Measurements from ENCODE around the gene ARAP1. TPM values are rescaled to one million over a fixed set of nuclear protein-coding genes. Genes with fewer than 3 reads are reported as not detected.
"Not testable (repeated sequence)": the region's sequence is repeated elsewhere in the genome, so short reads cannot be mapped to it uniquely, and the experiment has no call there.

Gene ARAP1
- 55.2 TPM for total RNA-seq
- long read RNA-seq, full-length matches to known transcripts: 34 of 111 reads
- long read RNA-seq, partial matches to known transcripts: 40 of 111 reads
- long read RNA-seq, other reads (novel, unspliced or antisense): 37 of 111 reads

- ATAC-seq: peak; percentile 92
- intact Hi-C loops (cut with DNase I): no loop called here
- DNase-seq (ENCODE audit: missing footprints): peak; percentile 91
Measured at GRCh38 chr11:72752088-72752914, at the start of gene ARAP1. Gene ARAP1 (minus strand): TSS chr11:72752408. CDS start chr11:72727128, 25,280 bp downstream.

DNA sequence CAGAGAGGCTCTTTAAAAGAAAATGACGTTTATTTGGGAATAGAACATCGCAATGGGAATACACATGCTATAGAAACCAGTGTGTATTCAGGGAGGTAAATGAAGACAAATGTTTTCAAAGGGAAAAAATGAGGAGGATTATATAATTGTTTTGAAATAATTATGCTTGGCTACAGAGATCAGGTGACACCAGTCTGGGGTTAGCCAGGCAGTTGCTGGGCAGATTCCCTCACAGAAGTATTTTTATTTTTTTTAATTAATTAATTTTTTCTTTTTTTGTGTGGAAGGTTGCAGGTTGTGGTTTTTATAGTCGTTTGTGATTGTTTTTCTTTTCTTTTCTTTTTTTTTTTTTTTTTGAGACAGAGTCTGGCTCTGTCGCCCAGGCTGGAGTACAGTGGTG, 47.2 kb upstream of the ARAP1 start:
- ATAC-seq (no peak), DNase-seq (ENCODE audit: missing footprints) (no peak)
- intact Hi-C loops (cut with DNase I): no loop called here

- DNase-seq (ENCODE audit: missing footprints): no peak
- intact Hi-C loops (cut with DNase I): no loop called here
- ATAC-seq: no peak
Measured at GRCh38 chr11:72798361-72798760, 46.2 kb upstream of the ARAP1 start.

DNA sequence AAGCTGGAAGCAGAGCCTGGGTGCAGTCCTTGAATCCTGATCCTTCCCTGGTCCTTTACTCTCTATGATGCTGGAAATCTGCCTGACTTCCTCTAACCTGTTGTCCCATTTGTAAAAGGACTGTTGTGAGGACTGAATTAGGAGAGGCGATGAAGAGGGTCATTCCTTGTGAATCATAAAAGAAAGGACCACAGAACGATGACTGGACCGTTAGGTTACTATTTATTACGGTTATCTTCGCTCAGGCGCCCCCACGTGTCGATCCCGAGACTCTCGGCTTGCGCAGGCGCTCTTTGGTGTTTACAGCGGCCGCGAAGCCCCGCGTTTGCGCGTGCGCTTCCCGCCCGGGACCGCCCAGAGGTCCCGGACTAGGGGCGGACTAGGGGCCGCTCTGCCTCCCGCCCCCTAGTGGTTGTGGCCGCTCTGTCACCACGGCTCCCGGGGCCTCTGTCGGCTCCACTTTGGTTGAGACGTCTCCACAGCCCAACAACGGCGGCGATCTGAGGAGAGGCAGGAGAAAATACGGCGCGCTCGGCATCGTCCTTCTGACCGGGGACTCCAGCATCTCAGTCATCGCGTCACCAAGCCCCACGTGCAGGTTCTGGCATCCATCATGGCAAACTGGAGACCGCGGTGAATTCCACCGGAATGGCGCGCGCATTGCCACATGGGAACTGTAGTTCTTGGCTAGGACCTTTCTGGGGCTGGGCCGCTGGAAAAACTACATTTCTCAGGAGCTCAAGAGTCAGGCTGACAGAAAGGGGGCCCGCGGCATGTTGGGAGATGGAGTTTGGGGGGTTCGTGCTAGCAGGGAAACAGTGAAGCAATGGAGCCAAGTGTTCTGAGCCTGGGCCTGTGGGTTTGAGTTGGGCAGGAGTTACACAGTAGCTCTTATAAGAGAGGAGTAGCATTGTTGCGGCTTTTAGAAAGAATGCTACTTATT, 41.5 kb upstream of the ARAP1 start, which contains the start of gene STARD10:
STARD10 (minus strand) TSS at position 623 of the 943 bp plus-strand sequence. CDS start 12,866 bp downstream, outside the sequence.
- ATAC-seq (peak; percentile 96), DNase-seq (ENCODE audit: missing footprints) (peak; percentile 98)
- intact Hi-C loops (cut with DNase I): loop anchor here (1.0 kb wide), 1 partner anchor 68 kb away; no protein-coding TSS in a partner anchor

DNA sequence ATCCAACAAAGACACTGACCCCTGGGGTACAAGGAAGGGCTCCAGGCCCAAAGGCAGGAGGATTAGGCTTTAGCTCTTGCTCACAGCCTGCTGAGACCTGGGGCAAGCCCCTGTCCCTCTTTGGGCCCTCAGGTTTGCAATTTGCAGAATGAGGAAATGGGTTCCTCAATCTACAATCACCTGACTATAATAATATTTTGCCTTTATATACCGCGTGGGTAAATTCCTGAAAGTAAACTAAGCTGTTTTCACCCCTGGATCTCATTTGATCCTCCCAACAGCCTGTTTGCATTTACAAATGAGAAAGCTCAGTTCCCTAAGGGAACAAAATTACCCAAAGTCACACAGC, 40.8 kb upstream of the ARAP1 start:
- DNase-seq (ENCODE audit: missing footprints) (no peak), ATAC-seq (no peak)
- intact Hi-C loops (cut with DNase I): loop anchor here (1.0 kb wide), 1 partner anchor 68 kb away; no protein-coding TSS in a partner anchor

- intact Hi-C loops (cut with DNase I): loop anchor here (1.0 kb wide), 1 partner anchor 67 kb away; no protein-coding TSS in a partner anchor
- no peak for ATAC-seq
Measured at GRCh38 chr11:72792437-72793021, 40.3 kb upstream of the ARAP1 start.

DNA sequence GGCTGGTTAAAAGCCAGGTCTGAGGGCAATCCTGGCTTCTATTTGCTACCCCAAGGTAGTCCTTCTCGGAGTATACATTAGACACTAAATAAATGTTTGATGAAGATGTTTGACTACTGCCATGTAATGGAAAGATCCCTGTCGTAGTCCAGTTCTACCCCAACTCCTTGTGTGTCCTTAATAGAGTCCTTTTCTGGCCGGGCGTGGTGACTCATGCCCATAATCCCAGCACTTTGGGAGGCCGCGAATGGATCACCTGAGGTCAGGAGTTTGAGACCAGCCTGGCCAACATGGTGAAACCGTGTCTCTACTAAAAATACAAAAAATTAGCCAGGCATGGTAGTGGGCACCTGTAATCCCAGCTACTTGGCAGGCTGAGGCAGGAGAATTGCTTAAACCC, 39.0 kb upstream of the ARAP1 start:
- DNase-seq (ENCODE audit: missing footprints); intact Hi-C loops (cut with DNase I); ATAC-seq: not testable (repeated sequence)

More at GRCh38 chr11:72792437-72793021, 40.3 kb upstream of the ARAP1 start:
- no peak for DNase-seq (ENCODE audit: missing footprints)

DNA sequence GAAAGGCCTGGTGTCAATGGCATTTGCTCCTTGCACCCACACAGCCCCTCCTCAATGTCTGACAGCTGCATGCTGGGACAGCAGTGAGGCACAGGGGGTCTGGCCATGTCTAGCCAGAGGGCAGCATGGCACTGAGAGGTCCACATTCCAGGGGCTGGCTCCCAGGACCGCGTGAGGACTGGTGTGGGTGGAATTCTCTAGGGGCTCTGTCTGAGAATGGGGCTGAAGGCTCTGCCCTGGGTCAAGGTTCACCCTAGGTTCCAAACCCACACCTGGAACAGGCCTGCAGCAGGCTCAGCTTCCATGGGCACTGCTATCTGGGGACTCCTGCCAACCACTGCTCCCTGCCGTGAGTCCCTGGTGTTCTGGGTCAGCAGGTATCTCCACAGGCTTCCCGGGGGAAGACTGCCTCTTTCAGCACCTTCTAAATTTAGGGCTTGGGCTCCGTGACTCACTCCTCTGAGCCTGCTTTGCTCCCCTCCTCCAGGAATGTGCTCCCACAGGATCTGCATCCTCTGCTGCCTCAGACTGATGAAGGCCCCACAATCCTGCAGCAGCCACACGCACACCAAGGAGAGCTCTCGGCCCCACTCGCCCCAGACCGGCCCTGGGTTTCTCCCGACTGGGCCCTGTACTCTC, 37.4 kb upstream of the ARAP1 start:
- intact Hi-C loops (cut with DNase I): no loop called here
- ATAC-seq: peak; percentile 38
- DNase-seq (ENCODE audit: missing footprints): no peak

DNA sequence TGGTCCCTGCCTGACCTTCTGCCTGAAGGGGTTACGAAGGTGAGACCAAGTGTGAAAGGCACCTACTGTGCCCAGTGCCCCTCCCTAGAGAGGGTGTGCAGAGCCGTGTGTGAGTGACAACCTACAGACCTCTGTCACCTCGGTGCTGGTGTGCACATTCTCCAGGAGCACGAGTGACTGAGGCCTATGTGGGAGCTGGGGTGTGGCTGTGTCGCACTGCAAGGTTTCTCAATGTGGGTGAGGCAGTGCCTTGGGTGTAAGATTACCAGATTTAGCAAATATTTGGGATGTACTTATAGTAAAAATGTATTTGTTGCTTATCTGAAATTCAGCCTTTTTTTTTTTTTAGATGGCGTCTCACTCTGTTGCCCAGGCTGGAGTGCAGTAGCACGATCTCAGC, 36.0 kb upstream of the ARAP1 start:
- ATAC-seq (no peak), DNase-seq (ENCODE audit: missing footprints) (no peak)
- intact Hi-C loops (cut with DNase I): no loop called here

DNA sequence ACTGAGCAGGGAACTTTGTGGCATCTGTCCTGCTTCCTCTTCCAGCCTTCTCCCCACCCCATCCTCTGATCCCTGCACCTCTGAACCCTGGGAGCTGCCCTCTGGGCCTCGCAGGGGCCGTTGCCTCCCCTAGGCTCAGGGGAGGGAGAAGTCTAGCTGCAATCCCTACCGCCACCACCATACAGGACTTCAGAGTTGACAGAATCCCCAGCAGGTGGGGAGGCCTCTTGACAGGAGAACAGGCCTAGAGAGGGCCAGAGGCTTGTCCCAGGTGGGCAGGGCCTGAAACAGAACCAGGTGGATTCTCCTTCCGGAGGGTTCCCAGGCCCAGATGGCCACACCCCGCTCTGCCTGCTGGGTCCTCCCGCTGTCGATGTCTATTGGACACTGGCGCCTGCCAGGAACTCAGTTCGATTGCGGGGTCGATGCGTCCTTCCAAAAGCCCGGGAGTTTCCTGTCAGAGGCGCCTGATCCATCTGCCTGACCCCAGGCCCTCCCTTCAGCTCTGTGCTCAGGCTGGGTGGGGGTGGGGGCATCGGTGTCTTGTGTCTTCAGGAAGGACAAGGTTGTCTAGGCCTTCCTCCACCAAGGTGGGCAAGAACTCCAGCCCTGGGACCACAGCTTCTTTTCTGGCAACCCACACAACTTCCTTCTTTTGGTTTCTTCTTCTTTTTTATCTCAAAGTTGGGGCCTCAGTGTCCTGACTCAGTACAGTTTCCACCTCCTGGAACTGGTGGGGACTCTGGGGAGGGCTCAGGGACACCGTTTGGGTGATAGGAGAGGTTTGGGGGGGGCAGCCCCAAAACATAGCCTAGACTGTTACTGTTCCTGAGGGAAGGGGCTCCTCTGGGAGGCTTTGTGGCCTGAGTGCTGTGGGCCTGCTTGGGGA, 35.3 kb upstream of the ARAP1 start:
- DNase-seq (ENCODE audit: missing footprints) (no peak), ATAC-seq (no peak)
- intact Hi-C loops (cut with DNase I): no loop called here

- DNase-seq (ENCODE audit: missing footprints) (no peak), ATAC-seq (peak; percentile 33)
- intact Hi-C loops (cut with DNase I): no loop called here
Measured at GRCh38 chr11:72786305-72787215, 34.4 kb upstream of the ARAP1 start.

- no peak for DNase-seq (ENCODE audit: missing footprints)
Measured at GRCh38 chr11:72784662-72785061, 32.5 kb upstream of the ARAP1 start.

GRCh38 chr11:72783144-72783905, 31.1 kb upstream of the ARAP1 start:
- no peak for DNase-seq (ENCODE audit: missing footprints)
- ATAC-seq: no peak
- intact Hi-C loops (cut with DNase I): no loop called here

More at GRCh38 chr11:72784662-72785061, 32.5 kb upstream of the ARAP1 start:
- intact Hi-C loops (cut with DNase I): no loop called here
- no peak for ATAC-seq

DNA sequence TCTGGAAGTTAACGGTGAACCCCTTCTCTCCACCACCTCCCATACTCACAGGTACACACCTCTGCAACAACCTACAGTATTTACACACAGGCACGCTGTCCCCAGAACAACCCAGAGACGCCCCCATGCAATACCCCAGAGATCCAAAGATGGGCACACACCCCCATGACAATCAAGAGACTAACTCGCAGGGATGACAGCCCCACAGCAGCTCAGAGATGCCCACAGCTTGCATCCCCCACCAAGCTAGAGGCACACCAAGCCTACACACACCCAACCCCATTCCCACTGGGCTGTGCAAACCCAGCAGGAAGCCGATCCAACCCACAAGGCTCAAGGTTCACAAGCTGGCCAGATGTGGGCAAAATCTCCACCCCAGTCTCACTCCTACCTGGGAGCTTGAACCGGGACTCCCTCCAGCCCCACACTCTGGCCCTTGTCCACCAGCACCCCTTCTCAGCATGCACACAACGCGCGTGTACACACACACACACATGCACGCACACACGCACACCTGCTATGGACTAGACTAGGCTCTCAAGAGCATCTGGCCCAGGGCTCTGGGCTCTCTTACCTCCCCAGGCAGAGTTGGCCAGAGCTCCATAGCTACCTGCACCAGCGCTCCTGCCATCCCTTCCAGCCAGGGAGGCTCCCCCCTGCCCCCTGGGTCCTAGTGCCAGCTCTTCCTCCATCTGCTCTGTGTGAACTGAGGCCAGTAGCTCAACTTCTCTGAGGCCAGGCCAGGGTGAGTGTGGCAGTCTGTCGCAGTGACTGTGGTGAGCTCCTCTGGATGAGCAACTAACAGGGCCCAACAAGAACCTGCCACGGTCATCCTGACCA, 30.1 kb upstream of the ARAP1 start:
- no peak for DNase-seq (ENCODE audit: missing footprints)
- intact Hi-C loops (cut with DNase I): no loop called here
- no peak for ATAC-seq

Measured in Right ventricle myocardium inferior (tissue), 1 donor.